GM21528 (cell line): ENCODE data around the gene OXT.
"Not testable (repeated sequence)": the region's sequence is repeated elsewhere in the genome, so short reads cannot be mapped to it uniquely, and the experiment has no call there.

Experiments
- ATAC-seq: cut with Tn5 transposase; IDR thresholded peaks from one replicate; pipeline ENCODE4 v1.9.1; 2021; ENCODE audit warnings: mild to moderate bottlenecking, moderate library complexity; ENCODE audit not compliant: unreplicated experiment, low FRiP score

The OXT gene

GRCh38 chr20:3106658-3107463, 35.4 kb downstream of the OXT start:
- no peak for ATAC-seq

GRCh38 chr20:3107464-3108025, 36.1 kb downstream of the OXT start:
- no peak for ATAC-seq

- ATAC-seq = no peak
Observed at GRCh38 chr20:3109350-3110302, 38.2 kb downstream of the OXT start.

DNA sequence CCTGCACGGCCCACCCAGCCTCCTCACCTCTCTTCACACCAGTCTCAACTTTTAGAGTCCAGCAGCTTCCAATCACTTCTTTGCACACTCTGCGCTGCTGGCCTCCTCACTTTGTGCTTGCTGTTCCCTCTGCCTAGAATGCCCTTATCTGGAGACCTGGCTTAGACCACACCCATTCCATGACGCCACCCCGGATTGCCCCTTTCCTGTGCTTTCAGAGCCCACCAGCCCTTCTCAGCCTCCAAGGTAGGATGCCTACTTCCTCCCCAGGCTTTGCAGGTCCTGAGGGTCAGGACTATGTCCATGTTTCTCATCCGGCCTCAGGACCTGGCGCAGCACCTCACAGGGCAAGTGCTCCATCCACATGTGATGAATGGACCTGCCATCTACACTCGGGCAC, 40.1 kb downstream of the OXT start:
- ATAC-seq = no peak

GRCh38 chr20:3111995-3112394, 40.6 kb downstream of the OXT start:
- ATAC-seq = no peak

- ATAC-seq = no peak
Observed at GRCh38 chr20:3115190-3116107, 44.0 kb downstream of the OXT start.

- no peak for ATAC-seq
Observed at GRCh38 chr20:3116341-3116740, 44.9 kb downstream of the OXT start.

DNA sequence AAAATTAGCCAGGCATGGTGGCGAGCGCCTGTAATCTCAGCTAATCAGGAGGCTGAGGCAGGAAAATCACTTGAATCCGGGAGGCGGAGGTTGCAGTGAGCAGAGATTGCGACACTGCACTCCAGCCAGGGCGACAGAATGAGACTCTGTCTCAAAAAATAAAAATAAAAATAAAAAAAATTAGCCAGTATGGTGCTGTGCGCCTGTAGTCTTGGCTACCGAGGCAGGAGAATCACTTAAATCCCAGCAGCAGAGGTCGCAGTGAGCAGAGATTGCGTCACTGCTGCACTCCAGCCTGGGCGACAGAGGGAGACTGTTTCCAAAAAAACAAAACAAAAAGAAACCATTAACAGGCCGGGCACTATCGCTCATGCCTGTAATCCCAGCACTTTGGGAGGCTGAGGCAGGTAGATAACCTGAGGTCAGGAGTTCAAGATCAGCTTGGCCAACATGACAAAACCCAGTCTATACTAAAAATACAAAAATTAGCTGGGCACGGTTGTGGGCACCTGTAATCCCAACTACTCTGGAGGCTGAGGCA, 46.5 kb downstream of the OXT start:
- ATAC-seq = not testable (repeated sequence)

DNA sequence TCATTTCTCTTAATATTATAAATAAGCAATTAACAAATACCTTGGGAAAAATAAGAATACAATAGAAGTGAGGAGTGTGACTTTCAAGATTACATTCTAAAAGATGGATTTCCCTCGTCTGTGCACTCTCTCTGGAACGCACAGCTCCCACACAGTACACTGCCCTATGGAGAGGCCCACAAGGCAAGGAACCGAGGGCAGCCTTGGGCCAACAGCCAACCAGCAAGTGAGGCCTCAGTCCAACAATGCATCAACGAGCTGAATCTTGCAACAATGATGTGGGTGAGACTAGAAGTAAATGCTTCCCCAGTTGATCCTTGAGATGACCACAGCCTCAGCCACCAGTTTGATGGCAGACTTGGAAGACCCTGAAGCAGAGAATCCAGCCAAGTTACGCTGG, 47.6 kb downstream of the OXT start:
- no peak for ATAC-seq

- ATAC-seq = no peak
Observed at GRCh38 chr20:3121271-3121911, 50.0 kb downstream of the OXT start.
